ENCODE data around the gene GPANK1. TPM values are rescaled to one million over a fixed set of nuclear protein-coding genes. Genes with fewer than 3 reads are reported as not detected.
A peak's percentile ranks its signal among the peaks of the same experiment; 100 is the strongest.

GPANK1 gene
- total RNA-seq, 1 donor from 2014 or later: 30.1 TPM

GRCh38 chr6:31689249-31690110, 24.7 kb upstream of the GPANK1 start:
- peaks cover 4% of the 10 kb centered on the region for H3K9me3 Mint-ChIP-seq (ENCODE audit: unreplicated experiment)
- peak overlapping the region; percentile 33 for H3K27ac Mint-ChIP-seq (ENCODE audit: unreplicated experiment)
- H3K36me3 Mint-ChIP-seq (ENCODE audit: unreplicated experiment): no peaks in the 10 kb centered on the region
- TF ChIP-seq CTCF (IDR thresholded peaks at IDR 0.05; ENCODE audit: partially characterized antibody, unreplicated experiment): peak; percentile 40
- H3K4me1 Mint-ChIP-seq (ENCODE audit: low read depth, unreplicated experiment): no peaks in the 10 kb centered on the region
- no peak overlapping the region for H3K4me3 Mint-ChIP-seq (ENCODE audit: unreplicated experiment)
- H3K27me3 Mint-ChIP-seq (ENCODE audit: unreplicated experiment): peaks cover 3% of the 10 kb centered on the region
- no peak for DNase-seq

- H3K4me1 Mint-ChIP-seq (ENCODE audit: low read depth, unreplicated experiment): peaks cover 3% of the 10 kb centered on the region
- H3K27me3 Mint-ChIP-seq (ENCODE audit: unreplicated experiment): peaks cover 3% of the 10 kb centered on the region
- no peak for TF ChIP-seq CTCF (IDR thresholded peaks at IDR 0.05; ENCODE audit: partially characterized antibody, unreplicated experiment)
- DNase-seq: no peak
- H3K4me3 Mint-ChIP-seq (ENCODE audit: unreplicated experiment): no peak overlapping the region
- no peak overlapping the region for H3K27ac Mint-ChIP-seq (ENCODE audit: unreplicated experiment)
- H3K9me3 Mint-ChIP-seq (ENCODE audit: unreplicated experiment): peaks cover 7% of the 10 kb centered on the region
- H3K36me3 Mint-ChIP-seq (ENCODE audit: unreplicated experiment): no peaks in the 10 kb centered on the region
Measured at GRCh38 chr6:31687860-31688693, 23.3 kb upstream of the GPANK1 start.

- H3K27me3 Mint-ChIP-seq (ENCODE audit: unreplicated experiment): peaks cover 4% of the 10 kb centered on the region
- TF ChIP-seq CTCF (IDR thresholded peaks at IDR 0.05; ENCODE audit: partially characterized antibody, unreplicated experiment): no peak
- H3K36me3 Mint-ChIP-seq (ENCODE audit: unreplicated experiment): no peaks in the 10 kb centered on the region
- DNase-seq: no peak
- peaks cover 3% of the 10 kb centered on the region for H3K4me1 Mint-ChIP-seq (ENCODE audit: low read depth, unreplicated experiment)
- H3K9me3 Mint-ChIP-seq (ENCODE audit: unreplicated experiment): peaks cover 7% of the 10 kb centered on the region
- H3K4me3 Mint-ChIP-seq (ENCODE audit: unreplicated experiment): no peak overlapping the region
- H3K27ac Mint-ChIP-seq (ENCODE audit: unreplicated experiment): no peak overlapping the region
Measured at GRCh38 chr6:31687321-31687720, 22.5 kb upstream of the GPANK1 start.

- DNase-seq: no peak
- Mint-ChIP-seq H3K27me3 (ENCODE audit: unreplicated experiment) (peaks cover 5% of the 10 kb centered on the region), H3K36me3 (ENCODE audit: unreplicated experiment) (no peaks in the 10 kb centered on the region), H3K9me3 (ENCODE audit: unreplicated experiment) (peaks cover 7% of the 10 kb centered on the region), H3K27ac (ENCODE audit: unreplicated experiment) (no peak overlapping the region), H3K4me1 (ENCODE audit: low read depth, unreplicated experiment) (peaks cover 3% of the 10 kb centered on the region), H3K4me3 (ENCODE audit: unreplicated experiment) (no peak overlapping the region)
- no peak for TF ChIP-seq CTCF (IDR thresholded peaks at IDR 0.05; ENCODE audit: partially characterized antibody, unreplicated experiment)
Measured at GRCh38 chr6:31686483-31686882, 21.7 kb upstream of the GPANK1 start.
